Skeletal muscle satellite cell (primary cell): Measurements from ENCODE around the gene ASB10.

Source experiments
- H3K27me3 ChIP-seq: 2 replicates; pipeline ENCODE4 v1.7.0; 2013; ENCODE audit warnings: low read length; ENCODE audit not compliant: control insufficient read depth, insufficient read depth
- H3K36me3 ChIP-seq: 2 replicates; pipeline ENCODE4 v1.7.0; 2013; ENCODE audit warnings: mild to moderate bottlenecking, control low read depth, low read length; ENCODE audit not compliant: insufficient read depth
- H3K4me1 ChIP-seq: 2 replicates; pipeline ENCODE4 v1.7.0; 2013; ENCODE audit warnings: low read length; ENCODE audit not compliant: control insufficient read depth, insufficient read depth
- H3K4me2 ChIP-seq: 2 replicates; pipeline ENCODE4 v1.7.0; 2013; ENCODE audit warnings: mild to moderate bottlenecking, low read length
- H3K4me3 ChIP-seq: 2 replicates; pipeline ENCODE4 v1.7.0; 2013; ENCODE audit warnings: low read length
- H3K9ac ChIP-seq: 2 replicates; pipeline ENCODE4 v1.7.0; 2013; ENCODE audit warnings: mild to moderate bottlenecking, low read depth, low read length, moderate library complexity
- H3K9me3 ChIP-seq: replicated peaks from 2 replicates; pipeline ENCODE4 v1.7.0; 2013; ENCODE audit warnings: mild to moderate bottlenecking, control low read depth, low read length

The ASB10 gene

GRCh38 chr7:151148319-151149259 lies 38.5 kb downstream of the ASB10 start:
- Histone ChIP-seq H3K36me3 (peaks cover 11% of the 10 kb centered on the region), H3K9ac (no peak overlapping the region), H3K4me2 (no peak overlapping the region), H3K4me3 (no peak overlapping the region), H3K27me3 (peaks cover 27% of the 10 kb centered on the region), H3K4me1 (no peaks in the 10 kb centered on the region), H3K9me3 (no peaks in the 10 kb centered on the region)

DNA sequence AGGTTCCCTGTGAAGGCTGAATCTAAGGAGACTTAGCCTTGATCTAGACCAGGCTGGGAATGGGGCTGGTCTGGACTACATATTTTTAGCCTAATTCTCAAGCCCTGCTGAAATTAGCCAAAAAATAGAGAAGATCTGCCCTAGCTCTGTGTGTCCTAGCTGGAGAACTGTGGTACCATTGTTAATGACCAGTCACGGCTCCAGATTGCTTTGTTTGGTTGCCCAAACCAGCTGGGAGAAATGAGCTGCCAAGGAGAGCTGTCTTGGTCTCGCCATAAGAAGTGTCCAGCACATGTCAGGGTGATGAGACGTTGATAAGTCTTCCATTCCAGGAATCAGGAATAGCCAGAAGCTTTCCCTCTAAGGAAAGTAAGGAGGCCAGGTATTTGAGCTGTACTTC lies 40.3 kb downstream of the ASB10 start:
- Histone ChIP-seq H3K4me1 (peaks cover 6% of the 10 kb centered on the region), H3K4me2 (no peak overlapping the region), H3K9me3 (no peaks in the 10 kb centered on the region), H3K27me3 (peaks cover 12% of the 10 kb centered on the region), H3K4me3 (no peak overlapping the region), H3K36me3 (peaks cover 27% of the 10 kb centered on the region), H3K9ac (no peak overlapping the region)

DNA sequence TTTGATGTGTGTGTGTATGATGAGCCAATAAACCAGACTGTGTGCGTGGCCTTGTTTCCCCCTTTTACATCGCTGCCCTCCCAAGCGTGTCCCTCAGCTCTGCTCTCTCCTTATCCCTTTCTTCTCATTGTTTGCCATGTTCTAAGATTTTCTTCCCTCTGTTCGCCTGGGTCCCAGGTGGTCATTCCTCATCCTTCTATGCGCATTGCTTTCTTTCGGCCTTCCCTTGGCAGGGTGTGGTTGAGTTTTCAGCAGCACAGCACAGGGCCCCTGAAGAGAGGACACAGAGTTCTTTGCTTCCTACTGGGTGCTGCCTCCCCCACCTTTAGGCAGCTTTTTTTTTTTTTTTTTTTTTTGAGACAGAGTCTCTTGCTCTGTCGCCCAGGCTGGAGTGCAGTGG lies 42.7 kb downstream of the ASB10 start:
- no peak overlapping the region for H3K4me2 ChIP-seq
- peaks cover 42% of the 10 kb centered on the region for H3K36me3 ChIP-seq
- no peaks in the 10 kb centered on the region for H3K27me3 ChIP-seq
- peaks cover 6% of the 10 kb centered on the region for H3K4me1 ChIP-seq
- H3K9ac ChIP-seq = no peak overlapping the region
- H3K4me3 ChIP-seq = no peak overlapping the region
- H3K9me3 ChIP-seq = no peaks in the 10 kb centered on the region

DNA sequence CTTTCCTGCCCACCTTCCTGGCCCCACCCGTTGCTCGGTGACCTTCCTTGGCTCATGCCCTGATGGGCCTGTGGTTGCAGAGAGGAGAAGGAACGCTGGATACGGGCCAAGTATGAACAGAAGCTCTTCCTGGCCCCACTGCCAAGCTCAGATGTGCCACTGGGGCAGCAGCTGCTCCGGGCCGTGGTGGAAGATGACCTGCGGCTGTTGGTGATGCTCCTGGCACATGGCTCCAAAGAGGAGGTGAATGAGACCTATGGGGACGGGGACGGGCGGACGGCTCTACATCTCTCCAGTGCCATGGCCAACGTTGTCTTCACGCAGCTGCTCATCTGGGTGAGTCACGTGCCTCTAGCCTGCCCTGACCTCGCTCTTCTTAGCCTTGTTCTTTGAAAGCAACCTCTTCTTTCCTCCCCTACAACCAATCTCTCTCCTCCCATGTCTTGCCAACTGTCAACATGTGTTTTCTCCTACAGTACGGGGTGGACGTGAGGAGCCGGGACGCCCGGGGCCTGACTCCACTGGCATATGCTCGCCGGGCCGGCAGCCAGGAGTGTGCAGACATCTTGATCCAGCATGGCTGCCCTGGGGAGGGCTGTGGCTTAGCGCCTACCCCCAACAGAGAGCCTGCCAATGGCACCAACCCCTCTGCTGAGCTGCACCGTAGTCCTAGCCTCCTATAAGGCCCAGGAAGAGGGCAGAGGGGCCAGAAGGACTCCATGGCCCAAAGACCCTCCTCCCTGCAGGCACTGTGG lies 43.6 kb downstream of the ASB10 start:
- Histone ChIP-seq H3K36me3 (peaks cover 44% of the 10 kb centered on the region), H3K27me3 (no peaks in the 10 kb centered on the region), H3K4me3 (no peak overlapping the region), H3K9me3 (no peaks in the 10 kb centered on the region), H3K9ac (no peak overlapping the region), H3K4me2 (no peak overlapping the region), H3K4me1 (peaks cover 6% of the 10 kb centered on the region)

GRCh38 chr7:151142686-151143040 lies 44.4 kb downstream of the ASB10 start:
- no peak overlapping the region for H3K4me3 ChIP-seq
- H3K36me3 ChIP-seq = peaks cover 48% of the 10 kb centered on the region
- no peaks in the 10 kb centered on the region for H3K27me3 ChIP-seq
- no peak overlapping the region for H3K9ac ChIP-seq
- H3K9me3 ChIP-seq = no peaks in the 10 kb centered on the region
- H3K4me1 ChIP-seq = peaks cover 6% of the 10 kb centered on the region
- no peak overlapping the region for H3K4me2 ChIP-seq

- Histone ChIP-seq H3K4me3 (no peak overlapping the region), H3K36me3 (peaks cover 51% of the 10 kb centered on the region), H3K9me3 (no peaks in the 10 kb centered on the region), H3K27me3 (no peaks in the 10 kb centered on the region), H3K4me1 (peaks cover 6% of the 10 kb centered on the region), H3K4me2 (no peak overlapping the region), H3K9ac (no peak overlapping the region)
These were observed 45.0 kb downstream of the ASB10 start for GRCh38 chr7:151141855-151142685.

- Histone ChIP-seq H3K36me3 (peaks cover 55% of the 10 kb centered on the region), H3K9me3 (no peaks in the 10 kb centered on the region), H3K9ac (no peak overlapping the region), H3K4me1 (peaks cover 6% of the 10 kb centered on the region), H3K27me3 (no peaks in the 10 kb centered on the region), H3K4me2 (no peak overlapping the region), H3K4me3 (no peak overlapping the region)
These were observed 45.7 kb downstream of the ASB10 start for GRCh38 chr7:151141311-151141854.

DNA sequence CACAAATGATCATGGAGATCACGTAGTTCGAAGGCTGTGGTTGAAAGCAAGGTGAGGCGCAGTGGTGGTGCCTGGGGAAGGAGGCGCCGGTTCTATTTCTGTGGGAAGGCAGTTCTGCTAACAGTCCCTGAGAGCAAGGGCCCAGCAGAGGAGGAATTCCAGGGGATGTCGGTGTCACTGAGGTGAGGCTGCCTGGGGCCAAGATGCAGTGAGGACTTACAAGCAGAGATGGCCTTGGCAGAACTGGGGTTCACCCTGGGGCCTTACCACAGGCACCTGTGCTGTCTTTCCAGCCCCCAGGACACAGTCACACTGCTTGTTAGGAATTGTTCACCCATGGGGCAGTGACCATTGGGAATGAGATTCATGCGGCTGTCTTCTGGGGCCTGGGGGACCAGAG lies 46.2 kb downstream of the ASB10 start:
- Histone ChIP-seq H3K4me2 (no peak overlapping the region), H3K9ac (no peak overlapping the region), H3K27me3 (no peaks in the 10 kb centered on the region), H3K4me1 (peaks cover 6% of the 10 kb centered on the region), H3K9me3 (no peaks in the 10 kb centered on the region), H3K4me3 (no peak overlapping the region), H3K36me3 (peaks cover 61% of the 10 kb centered on the region)

DNA sequence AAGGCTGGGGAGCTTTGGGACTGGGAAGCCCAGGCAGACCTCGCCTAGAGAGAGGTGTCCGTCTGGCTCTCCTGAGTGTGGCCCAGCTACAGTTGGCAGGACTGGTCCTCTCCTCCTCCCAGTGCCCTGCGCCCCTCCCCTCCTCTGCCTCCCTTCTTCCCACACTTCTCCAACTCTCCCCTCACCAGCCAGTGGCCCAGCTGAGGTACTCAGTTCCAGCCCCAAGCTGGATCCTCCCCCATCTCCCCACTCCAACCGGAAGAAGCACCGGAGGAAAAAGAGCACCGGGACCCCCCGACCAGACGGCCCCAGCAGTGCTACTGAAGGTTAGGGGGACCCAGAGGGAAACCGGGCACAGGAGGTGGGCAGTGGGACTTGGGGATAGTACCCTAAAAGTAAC lies 47.3 kb downstream of the ASB10 start:
- H3K9me3 ChIP-seq = no peaks in the 10 kb centered on the region
- no peaks in the 10 kb centered on the region for H3K27me3 ChIP-seq
- H3K4me2 ChIP-seq = no peak overlapping the region
- no peak overlapping the region for H3K4me3 ChIP-seq
- peaks cover 6% of the 10 kb centered on the region for H3K4me1 ChIP-seq
- H3K36me3 ChIP-seq = peaks cover 68% of the 10 kb centered on the region
- H3K9ac ChIP-seq = no peak overlapping the region

GRCh38 chr7:151139071-151139790 lies 47.8 kb downstream of the ASB10 start:
- no peaks in the 10 kb centered on the region for H3K27me3 ChIP-seq
- no peak overlapping the region for H3K4me2 ChIP-seq
- H3K36me3 ChIP-seq = peaks cover 70% of the 10 kb centered on the region
- H3K9me3 ChIP-seq = no peaks in the 10 kb centered on the region
- no peak overlapping the region for H3K9ac ChIP-seq
- H3K4me1 ChIP-seq = peaks cover 6% of the 10 kb centered on the region
- H3K4me3 ChIP-seq = no peak overlapping the region
